NCI-H1105 (cell line): ENCODE measurements around the gene OR12D3.
"Not testable (repeated sequence)": the region's sequence is repeated elsewhere in the genome, so short reads cannot be mapped to it uniquely, and the experiment has no call there.

Experiments used
- DNase-seq: peaks from one replicate; lab custom pipeline; 2025; lab: John Stamatoyannopoulos, UW

The OR12D3 gene, protein sequence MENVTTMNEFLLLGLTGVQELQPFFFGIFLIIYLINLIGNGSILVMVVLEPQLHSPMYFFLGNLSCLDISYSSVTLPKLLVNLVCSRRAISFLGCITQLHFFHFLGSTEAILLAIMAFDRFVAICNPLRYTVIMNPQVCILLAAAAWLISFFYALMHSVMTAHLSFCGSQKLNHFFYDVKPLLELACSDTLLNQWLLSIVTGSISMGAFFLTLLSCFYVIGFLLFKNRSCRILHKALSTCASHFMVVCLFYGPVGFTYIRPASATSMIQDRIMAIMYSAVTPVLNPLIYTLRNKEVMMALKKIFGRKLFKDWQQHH

DNA sequence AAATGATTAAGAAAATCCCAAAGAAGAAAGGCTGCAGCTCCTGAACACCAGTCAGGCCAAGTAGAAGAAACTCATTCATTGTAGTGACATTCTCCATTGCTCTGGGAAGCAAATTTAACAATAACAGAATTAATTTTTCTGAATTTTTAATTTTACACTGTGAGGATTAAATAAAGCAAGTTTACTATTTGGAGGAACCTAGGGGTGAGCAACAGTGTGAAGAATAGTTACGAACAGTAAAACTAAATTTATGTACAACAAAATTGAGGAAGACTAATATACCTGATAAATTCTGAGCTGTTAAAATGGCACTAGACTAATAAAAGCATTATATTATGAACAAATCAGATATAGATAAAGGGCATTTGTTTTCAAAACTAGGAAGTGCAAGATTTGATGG is at the start of gene OR12D3:
OR12D3 (minus strand) TSS at position 101 of the 400 bp plus-strand sequence; CDS start at position 97, 4 bp downstream.
- DNase-seq: no peak

DNA sequence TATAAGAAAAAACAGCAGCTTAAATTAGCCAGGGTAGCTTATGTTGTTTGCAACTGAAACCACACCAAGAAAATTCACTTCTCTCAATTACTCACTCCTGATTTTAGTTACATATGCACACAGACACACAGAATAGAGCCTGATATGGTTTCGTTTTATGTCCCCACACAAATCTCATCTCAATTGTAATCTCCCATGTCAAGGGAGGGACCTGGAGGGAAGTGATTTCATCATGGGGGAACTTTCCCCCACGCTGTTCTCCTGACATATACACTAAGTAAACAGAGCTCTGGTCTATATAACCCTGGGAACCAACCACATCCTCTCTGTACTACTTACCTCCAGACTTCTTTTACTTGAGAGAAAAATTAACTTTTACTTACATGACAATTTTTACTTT is 49.5 kb upstream of the OR12D3 start:
- no peak for DNase-seq

DNA sequence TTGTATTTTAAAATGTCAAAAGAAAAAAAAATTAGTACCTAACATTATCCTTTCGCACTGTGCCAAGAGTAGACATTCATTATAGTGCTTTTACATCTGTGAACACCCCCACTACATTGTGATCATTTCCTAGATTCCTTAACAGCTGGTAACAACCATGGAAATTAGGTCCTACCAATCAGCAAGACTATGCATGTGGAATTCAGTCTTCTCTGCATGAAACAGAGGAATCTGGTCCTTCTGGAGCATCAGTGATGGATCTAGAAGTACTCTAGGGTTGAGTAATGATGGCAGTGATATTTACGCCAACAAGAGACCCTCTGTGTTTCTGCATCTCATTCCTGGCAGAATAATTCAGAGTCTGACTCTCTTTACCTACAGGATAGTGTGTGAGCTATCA is 49.1 kb upstream of the OR12D3 start:
- DNase-seq: no peak

DNA sequence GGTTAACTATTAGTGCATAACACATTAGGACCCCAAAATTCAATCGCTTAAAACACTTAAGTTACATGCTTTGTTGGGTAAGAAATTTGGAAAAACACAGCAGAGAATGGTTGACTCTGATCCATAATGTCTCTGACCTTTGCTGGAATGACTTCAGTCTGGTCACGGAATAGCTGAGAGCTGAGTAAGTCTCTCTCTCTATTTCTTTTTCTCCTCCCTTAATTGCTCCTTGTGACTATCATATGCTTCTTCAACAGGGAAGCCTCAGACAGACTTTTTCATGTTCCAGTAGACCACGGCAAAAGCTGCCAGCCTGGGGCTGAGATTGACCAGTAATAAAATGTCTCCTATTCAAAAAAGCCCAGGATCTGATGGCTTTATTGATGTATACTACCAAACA is 44.4 kb upstream of the OR12D3 start:
- DNase-seq: no peak

DNA sequence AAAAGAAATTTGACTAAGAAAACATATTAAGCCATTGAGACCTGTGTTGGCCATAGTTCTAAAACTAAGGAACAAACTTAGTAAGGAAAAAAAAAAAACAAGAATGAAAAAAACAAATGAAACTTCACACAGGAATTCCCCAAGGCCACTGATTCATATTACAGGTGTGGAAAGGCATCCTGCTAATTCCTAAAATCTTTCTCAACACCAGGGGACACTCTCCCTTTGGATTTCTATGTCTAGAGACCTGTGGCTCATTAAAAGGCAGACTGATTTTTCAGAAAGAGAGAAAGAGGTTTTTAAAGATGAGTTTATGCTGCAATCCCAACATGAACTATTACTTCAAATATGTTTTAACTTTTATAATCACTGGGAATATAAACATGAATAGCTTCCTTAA is 39.5 kb upstream of the OR12D3 start, which contains the start of gene OR12D1:
OR12D1 (plus strand) TSS at position 341 of the 400 bp plus-strand sequence.
- no peak for DNase-seq

DNA sequence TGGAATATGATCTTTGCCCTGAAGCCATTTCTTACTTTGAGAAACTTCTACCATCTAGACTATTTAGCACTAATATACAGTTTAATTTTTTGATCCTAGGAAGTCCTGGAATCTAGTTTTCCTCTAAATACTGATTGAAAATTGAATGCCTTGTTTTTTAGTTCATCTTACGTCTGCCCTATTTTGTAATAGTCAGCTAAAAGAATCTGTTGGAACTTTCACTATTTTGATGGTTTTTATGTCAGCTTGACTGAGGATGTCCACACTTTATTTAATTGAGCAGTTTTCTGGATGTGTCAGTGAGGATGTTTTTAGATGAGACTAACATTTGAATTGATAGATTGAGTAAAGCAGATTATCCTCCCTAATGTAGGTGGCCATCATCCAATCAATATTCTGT is 28.7 kb upstream of the OR12D3 start:
- DNase-seq: no peak

DNA sequence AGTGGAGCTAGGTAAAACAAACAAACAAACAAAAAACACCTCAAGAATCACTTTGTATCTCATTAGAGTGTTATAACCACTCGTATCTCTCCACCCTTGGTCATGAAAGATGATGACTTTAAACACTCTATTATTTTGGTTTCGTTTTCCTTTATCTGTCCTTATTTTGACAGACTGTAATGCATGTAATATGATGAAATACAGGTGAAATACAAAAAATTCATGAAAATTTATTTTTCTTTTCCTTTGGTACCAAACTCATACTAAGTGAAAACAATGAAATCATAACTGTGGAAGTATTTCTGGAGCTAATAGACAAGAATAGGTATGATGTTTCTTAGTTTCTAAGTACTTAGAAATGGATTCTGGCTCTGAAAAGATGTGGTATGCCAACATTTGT is 24.4 kb upstream of the OR12D3 start:
- no peak for DNase-seq

DNA sequence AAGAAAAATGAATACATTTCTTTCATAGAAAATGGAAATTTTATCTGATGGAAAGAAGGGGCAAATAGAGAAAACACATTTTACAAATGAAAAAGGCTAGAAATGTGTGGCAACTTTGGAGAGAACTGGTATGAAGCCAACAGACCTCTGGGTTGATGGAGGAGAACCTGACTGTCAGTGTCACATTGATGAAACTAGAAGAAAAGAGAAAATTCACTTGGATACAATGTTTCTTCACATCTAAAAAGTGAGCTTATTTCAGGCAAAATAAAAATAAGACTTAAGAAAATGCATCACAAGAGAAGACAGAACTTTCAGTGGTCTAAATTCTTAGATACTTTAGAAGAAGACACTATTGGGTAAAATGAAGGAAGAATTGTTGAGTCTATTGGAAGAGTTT is 20.2 kb upstream of the OR12D3 start, which contains the start of gene OR12D2:
OR12D2 (plus strand) TSS at position 301 of the 400 bp plus-strand sequence. CDS start 1,069 bp downstream, outside the sequence.
- DNase-seq: no peak

DNA sequence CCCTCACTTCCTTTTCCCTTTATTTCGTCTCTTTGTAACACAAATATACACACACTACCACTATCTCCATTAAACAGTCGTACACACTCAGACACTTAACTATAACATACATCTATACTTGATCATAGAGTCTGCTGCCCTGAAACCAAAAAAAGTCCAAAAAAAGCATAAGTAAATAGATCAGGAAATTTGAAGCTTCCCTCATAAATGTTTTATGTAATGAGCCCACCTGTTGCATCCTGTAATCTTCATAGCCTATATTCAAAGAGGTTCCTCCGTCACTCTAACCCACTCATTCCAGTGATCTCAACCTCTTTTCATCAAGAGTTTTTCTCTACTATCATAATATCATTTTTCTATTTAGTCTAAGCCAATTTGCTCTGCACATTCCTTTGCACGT is 13.4 kb upstream of the OR12D3 start:
- DNase-seq: no peak

DNA sequence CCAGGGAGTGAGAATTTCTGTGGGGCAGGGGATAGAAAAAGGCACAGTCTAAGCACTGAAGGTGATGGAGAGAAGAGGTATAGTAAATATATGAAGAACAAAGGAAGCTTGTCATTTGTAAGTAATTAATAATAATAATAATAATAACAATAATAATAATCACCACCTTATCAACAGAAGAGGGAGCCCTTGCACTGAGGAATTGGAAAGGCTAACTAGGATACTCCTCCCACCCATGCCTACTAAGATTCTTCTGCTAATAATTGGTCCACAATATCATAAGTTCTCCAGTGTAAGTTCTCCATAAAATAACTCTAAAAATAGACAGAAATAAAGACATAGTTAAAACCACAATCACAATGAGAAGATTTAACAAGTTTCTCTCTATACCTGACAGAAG is 912 bp upstream of the OR12D3 start:
- DNase-seq: no peak

DNA sequence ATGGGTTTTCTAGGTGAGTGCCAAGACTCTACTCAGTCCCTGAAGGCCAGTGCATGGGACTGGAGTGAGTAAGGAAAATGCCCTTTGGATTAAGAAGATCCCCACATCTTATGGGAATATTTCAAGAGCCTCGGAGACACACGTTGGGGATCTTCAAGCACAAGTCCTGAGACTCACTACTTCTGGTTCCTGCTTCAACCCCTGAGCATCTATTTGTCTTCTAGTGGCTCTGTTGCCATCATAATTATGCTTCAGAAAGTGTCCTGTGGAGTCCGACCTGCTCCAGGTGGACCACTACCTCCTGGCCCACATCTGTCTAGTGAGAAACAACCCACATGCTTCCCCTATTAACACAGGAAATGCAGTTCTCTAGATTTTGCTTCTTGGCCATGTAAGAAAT is 6.3 kb downstream of the OR12D3 start, which contains the start of gene OR5V1:
OR5V1 (minus strand) TSS at position 101 of the 400 bp plus-strand sequence. CDS start 12,670 bp downstream, outside the sequence.
- no peak for DNase-seq

DNA sequence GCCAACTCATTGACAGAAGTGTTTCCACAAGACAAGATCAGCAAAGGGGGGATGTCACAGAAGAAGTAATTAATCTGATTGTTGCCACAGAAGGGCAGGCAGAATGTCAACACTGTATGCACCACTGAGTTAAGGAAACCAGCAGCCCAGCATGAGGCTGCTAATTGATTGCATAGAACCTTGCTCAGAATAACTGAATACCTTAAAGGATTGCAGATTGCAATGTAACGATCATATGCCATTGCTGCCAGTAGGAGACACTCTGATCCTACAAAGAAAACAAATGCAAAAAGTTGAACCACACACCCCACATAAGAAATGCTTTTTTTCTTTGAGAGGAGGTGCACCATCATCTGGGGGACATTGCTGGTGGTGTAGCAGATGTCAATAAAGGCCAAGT is 19.5 kb downstream of the OR12D3 start:
- no peak for DNase-seq

DNA sequence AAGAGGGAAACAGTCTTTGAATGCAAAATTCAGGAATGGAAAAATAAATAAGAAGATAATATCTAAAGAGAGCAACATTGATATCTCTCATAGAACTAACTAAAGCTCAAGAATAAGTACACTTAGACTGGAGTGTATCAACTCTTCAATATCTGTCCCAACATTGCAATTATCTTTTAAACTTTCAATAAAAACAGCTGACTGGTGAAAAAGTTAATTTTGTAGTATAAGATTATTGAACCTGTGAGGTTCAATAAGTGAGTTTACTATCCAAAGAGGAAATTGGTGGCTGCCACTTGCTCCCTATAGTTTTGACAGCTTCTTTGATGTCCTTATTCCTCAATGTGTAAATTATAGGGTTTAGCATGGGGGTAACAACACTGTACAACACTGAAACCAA is 20.1 kb downstream of the OR12D3 start:
- DNase-seq: no peak

DNA sequence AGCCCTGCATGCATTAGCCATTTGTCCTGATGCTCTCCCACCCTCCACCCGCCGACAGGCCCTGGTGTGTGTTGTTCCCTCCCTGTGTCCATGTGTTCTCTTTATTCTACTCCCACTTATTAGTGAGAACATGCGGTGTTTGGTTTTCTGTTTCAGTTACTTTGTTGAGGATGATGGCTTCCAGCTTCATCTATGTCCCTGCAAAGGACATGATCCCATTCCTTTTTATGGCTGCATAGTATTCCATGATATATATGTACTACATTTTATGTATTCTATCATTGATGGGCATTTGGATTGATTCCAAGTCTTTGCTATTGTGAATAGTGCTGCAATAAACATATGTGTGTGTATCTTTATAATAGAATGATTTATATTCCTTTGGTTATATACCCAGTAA is 25.7 kb downstream of the OR12D3 start:
- DNase-seq: not testable (repeated sequence)

DNA sequence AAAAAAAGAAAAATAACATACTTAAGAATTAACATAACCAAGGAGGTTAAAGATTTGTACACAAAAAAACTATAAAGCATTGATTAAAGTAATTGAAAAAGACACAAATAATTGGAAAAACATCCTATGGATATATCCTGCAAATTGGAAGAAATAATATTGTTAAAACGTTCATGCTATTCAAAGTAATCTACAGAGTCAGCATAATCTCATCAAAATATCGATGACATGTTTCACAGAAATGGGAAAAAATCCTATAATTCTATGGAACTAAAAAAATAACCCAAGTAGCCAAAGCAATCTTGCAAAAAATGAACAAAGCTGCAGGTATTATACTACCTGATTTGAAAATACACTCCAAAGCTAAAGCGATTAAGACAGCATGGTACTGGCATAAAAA is 29.7 kb downstream of the OR12D3 start:
- no peak for DNase-seq

DNA sequence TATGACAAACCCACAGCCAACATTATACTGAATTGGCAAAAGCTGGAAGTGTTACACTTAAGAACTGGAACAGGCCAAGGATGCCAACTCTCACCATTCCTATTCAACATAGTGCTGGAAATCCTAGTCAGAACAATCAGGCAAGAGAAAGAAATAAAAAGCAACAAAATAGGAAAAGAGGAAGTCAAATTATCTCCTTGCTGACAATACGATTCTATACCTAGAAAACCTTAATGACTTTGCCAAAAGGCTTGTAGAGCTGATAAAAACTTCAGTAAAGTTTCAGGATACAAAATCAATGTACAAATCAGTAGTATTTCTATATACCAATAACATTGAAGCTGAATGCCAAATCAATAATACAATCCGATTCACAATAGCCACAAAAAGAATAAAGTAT is 38.8 kb downstream of the OR12D3 start:
- no peak for DNase-seq

DNA sequence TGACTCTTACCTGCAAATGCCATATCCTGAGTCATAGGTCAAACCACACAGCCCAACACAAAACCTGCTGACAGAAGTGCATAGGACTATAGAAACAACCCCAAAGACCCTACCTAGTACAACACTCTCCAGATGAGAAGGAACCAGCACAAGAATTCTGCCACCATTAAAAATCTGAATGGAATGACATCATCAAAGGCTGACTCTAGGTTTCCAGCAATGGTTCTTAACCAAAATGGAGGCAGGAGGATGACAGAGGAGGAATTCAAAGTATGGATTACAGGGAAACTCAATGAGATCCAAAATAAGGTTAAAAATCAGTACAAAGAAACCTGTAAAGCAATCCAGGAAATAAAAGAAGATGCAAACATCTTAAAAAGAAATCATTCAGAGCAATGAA is 42.4 kb downstream of the OR12D3 start:
- no peak for DNase-seq

DNA sequence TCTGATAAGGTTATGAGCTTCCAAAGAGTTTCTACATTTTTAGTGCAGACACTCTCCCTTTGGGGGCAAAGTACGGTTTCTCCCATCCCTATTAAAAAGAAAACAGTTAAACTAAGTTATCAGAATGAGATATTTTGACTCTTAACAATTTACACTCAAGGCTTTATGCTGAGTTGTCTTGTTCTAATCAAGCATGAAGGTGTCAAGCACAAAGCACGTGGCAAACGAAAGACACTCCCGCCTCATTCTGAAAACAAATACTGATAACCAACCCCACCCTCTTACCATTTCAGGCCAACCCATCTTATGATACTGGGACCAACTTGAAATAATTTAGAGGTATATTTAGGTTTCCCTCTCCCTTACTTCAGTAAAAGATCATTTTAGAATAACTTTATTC is 49.3 kb downstream of the OR12D3 start:
- no peak for DNase-seq
